PC-3 (cell line): Measurements from ENCODE around the gene CDKL4. TPM values are rescaled to one million over a fixed set of nuclear protein-coding genes. Genes with fewer than 3 reads are reported as not detected.
"Not testable (repeated sequence)": the region's sequence is repeated elsewhere in the genome, so short reads cannot be mapped to it uniquely, and the experiment has no call there.

Experiments
- ATAC-seq: fragments of 200-7000 bp; cut with Tn5 transposase; 2 replicates; pipeline ENCODE4 v1.9.1; 2020; ENCODE audit warnings: mild to moderate bottlenecking, moderate library complexity
- BruUV-seq: library from RNA; stranded (reverse); fragments of 400-500 nt; replicated peaks from 2 replicates; lab custom pipeline; 2021; lab: Mats Ljungman, UMichigan
- CTCF ChIA-PET: fragments of 300-600 bp; sonication (Branson Sonifier 250); formaldehyde crosslinking; loops from one replicate; lab custom pipeline; 2022; ENCODE audit warnings: antibody characterized with exemption; lab: Charles Lee
- POLR2A ChIA-PET: fragments of 300-600 bp; sonication (Branson Sonifier 250); formaldehyde crosslinking; loops from one replicate; lab custom pipeline; 2022; ENCODE audit warnings: antibody characterized with exemption; ENCODE audit not compliant: unreplicated experiment; lab: Charles Lee
- DNase-seq: peaks from one replicate; pipeline ENCODE4 v3.0.0-alpha.2; 2015
- H2AFZ ChIP-seq: fragments of 300-600 bp; sonication (generic); 2 replicates; pipeline ENCODE4 v1.6.0; 2016; ENCODE audit warnings: antibody characterized with exemption, low read length
- H3F3A ChIP-seq: fragments of 300-600 bp; sonication (generic); one replicate; pipeline ENCODE4 v1.6.0; 2017; ENCODE audit warnings: antibody characterized with exemption, low read length, control low read depth, mild to moderate bottlenecking; ENCODE audit not compliant: unreplicated experiment
- H3K27ac ChIP-seq: fragments of 300-600 bp; sonication (generic); 2 replicates; pipeline ENCODE4 v1.5.1; 2016; ENCODE audit warnings: mild to moderate bottlenecking, low read length
- H3K27me3 ChIP-seq: fragments of 300-600 bp; sonication (generic); 2 replicates; pipeline ENCODE4 v1.6.1; 2016; ENCODE audit warnings: low read length, mixed read lengths
- H3K36me3 ChIP-seq: fragments of 300-600 bp; sonication (generic); 2 replicates; pipeline ENCODE4 v1.6.1; 2016; ENCODE audit warnings: low read depth, mixed run types, low read length, mixed read lengths
- H3K4me1 ChIP-seq: fragments of 300-600 bp; sonication (generic); 2 replicates; pipeline ENCODE4 v1.5.1; 2016; ENCODE audit warnings: low read length; ENCODE audit not compliant: insufficient read depth
- H3K4me2 ChIP-seq: fragments of 300-600 bp; sonication (generic); 2 replicates; pipeline ENCODE4 v1.6.0; 2016; ENCODE audit warnings: low read length
- H3K4me3 ChIP-seq: fragments of 300-600 bp; sonication (generic); 2 replicates; pipeline ENCODE4 v1.5.1; 2016; ENCODE audit warnings: mild to moderate bottlenecking, low read length, mixed read lengths
- H3K79me2 ChIP-seq: fragments of 300-600 bp; sonication (generic); 2 replicates; pipeline ENCODE4 v1.6.1; 2017; ENCODE audit warnings: low read length, mixed read lengths
- H3K9ac ChIP-seq: fragments of 300-600 bp; sonication (generic); 2 replicates; pipeline ENCODE4 v1.6.0; 2016; ENCODE audit warnings: mild to moderate bottlenecking, low read length
- H3K9me2 ChIP-seq: fragments of 300-600 bp; sonication (generic); replicated peaks from 2 replicates; pipeline ENCODE4 v1.6.1; 2016; ENCODE audit warnings: mixed run types, low read length, mixed read lengths
- H3K9me3 ChIP-seq: fragments of 300-600 bp; sonication (generic); 2 replicates; pipeline ENCODE4 v1.6.1; 2016; ENCODE audit warnings: low read length, mixed read lengths
- H4K20me1 ChIP-seq: fragments of 300-600 bp; sonication (generic); 2 replicates; pipeline ENCODE4 v1.6.1; 2016; ENCODE audit warnings: low read length, mixed read lengths
- EZH2 ChIP-seq: fragments of 300-600 bp; sonication (generic); IDR thresholded peaks from one replicate; pipeline ENCODE4 v1.6.1; 2017; ENCODE audit warnings: antibody characterized with exemption, mild to moderate bottlenecking, low read length; ENCODE audit not compliant: unreplicated experiment
- EZH2phosphoT487 ChIP-seq: fragments of 300-600 bp; sonication (generic); IDR thresholded peaks from 2 replicates; pipeline ENCODE4 v1.6.1; 2018; ENCODE audit warnings: mild to moderate bottlenecking, antibody characterized with exemption, low read length, borderline replicate concordance
- intact Hi-C: fragments of 100-400 bp; cut with micrococcal nuclease; formaldehyde crosslinking; loops from 2 replicates; pipeline ENCODE4 v1.9.0; 2023
- total RNA-seq: library from RNA; depleted of rRNA; stranded (reverse); fragments of >200 nt; gene quantifications from 2 replicates; pipeline ENCODE4 v1.2.3, GENCODE V29; 2014
- TF ChIP-seq, protein P1 (sequence below): fragments of 300-600 bp; sonication (generic); conservative IDR thresholded peaks from 2 replicates; pipeline ENCODE4 v1.5.1; 2017; ENCODE audit warnings: antibody characterized with exemption, low read depth, mild to moderate bottlenecking, low read length

The CDKL4 gene
- total RNA-seq, 1 experiment from 2014 or later: 0.07 TPM

DNA sequence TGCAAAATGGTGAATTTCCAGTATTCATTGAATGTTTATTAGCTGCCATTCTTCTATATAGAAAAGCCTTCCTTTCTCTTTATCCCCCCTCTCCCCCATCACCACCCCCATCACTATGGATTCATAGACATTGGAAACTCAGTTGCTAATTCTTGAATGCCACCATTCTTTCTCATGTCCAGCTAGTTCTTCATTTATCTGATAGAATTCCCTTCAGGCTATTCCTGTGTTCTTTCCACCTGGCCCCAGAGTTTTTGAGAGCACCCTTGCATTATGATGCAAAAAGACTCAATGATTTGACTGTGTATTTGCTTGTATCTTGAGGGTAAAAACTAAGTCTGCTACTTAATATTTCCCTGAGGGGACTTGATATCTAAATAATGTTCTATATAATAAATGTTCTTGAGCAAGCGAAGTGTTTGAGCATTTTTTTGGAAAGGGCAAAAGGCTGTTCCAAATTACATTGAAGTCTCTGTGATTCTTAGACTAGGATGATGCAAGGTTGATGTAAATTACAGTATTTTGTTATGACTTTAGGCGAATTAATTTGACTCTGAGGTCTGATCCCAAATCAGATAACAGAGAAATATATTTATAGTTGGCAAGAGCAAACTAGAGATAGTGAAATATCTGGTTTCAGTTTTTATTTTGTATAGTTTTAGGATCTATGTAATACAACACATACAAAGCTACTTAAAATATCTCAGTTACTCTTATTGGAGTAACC lies 104.1 kb downstream of the CDKL4 start:
- Histone ChIP-seq H2AFZ (no peak overlapping the region), H3K27me3 (no peaks in the 10 kb centered on the region), H3K4me3 (no peak overlapping the region), H3K27ac (no peak overlapping the region), H3K9me2 (no peaks in the 10 kb centered on the region), H3K36me3 (no peaks in the 10 kb centered on the region), H4K20me1 (no peaks in the 10 kb centered on the region), H3K4me2 (no peak overlapping the region), H3K4me1 (peaks cover 15% of the 10 kb centered on the region), H3K79me2 (no peaks in the 10 kb centered on the region), H3K9ac (no peak overlapping the region), H3F3A (no peaks in the 10 kb centered on the region), H3K9me3 (no peaks in the 10 kb centered on the region)
- intact Hi-C loops: no loop called here
- no peak for DNase-seq
- BruUV-seq: no TSS peak
- TF ChIP-seq EZH2phosphoT487 (no peak), EZH2 (no peak)
- TF ChIP-seq, protein P1, sequence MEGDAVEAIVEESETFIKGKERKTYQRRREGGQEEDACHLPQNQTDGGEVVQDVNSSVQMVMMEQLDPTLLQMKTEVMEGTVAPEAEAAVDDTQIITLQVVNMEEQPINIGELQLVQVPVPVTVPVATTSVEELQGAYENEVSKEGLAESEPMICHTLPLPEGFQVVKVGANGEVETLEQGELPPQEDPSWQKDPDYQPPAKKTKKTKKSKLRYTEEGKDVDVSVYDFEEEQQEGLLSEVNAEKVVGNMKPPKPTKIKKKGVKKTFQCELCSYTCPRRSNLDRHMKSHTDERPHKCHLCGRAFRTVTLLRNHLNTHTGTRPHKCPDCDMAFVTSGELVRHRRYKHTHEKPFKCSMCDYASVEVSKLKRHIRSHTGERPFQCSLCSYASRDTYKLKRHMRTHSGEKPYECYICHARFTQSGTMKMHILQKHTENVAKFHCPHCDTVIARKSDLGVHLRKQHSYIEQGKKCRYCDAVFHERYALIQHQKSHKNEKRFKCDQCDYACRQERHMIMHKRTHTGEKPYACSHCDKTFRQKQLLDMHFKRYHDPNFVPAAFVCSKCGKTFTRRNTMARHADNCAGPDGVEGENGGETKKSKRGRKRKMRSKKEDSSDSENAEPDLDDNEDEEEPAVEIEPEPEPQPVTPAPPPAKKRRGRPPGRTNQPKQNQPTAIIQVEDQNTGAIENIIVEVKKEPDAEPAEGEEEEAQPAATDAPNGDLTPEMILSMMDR: no peak
- ATAC-seq: no peak
- CTCF ChIA-PET: no interaction called here
- POLR2A ChIA-PET: no interaction called here

DNA sequence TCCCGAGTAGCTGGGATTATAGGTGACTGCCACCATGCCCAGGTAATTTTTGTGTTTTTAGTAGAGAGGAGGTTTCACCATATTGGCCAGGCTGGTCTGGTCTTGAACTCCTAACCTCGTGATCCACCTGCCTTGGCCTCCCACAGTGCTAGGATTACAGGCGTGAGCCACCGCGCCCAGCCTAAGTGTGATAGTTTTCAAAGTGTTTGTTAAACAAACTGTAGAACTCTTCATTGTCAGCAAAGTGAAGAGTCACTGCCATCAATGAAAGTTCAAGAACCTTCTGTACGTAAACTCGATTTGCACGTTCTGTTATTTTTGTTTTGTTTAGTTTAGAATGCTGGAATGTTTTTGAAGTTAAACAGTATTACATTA lies 104.9 kb downstream of the CDKL4 start:
- DNase-seq (no peak), ATAC-seq (no peak)
- Histone ChIP-seq H3K9me3 (no peaks in the 10 kb centered on the region), H3K4me1 (peaks cover 15% of the 10 kb centered on the region), H3K27me3 (no peaks in the 10 kb centered on the region), H3K79me2 (no peaks in the 10 kb centered on the region), H3K36me3 (no peaks in the 10 kb centered on the region), H2AFZ (no peak overlapping the region), H3K9ac (no peak overlapping the region), H3F3A (no peaks in the 10 kb centered on the region), H3K27ac (no peak overlapping the region), H3K9me2 (no peaks in the 10 kb centered on the region), H4K20me1 (no peaks in the 10 kb centered on the region), H3K4me2 (no peak overlapping the region), H3K4me3 (no peak overlapping the region)
- intact Hi-C loops: no loop called here
- TF ChIP-seq EZH2: no peak
- TF ChIP-seq EZH2phosphoT487: no peak
- TF ChIP-seq, protein P1: no peak
- CTCF ChIA-PET: no interaction called here
- BruUV-seq: no TSS peak
- POLR2A ChIA-PET: no interaction called here

GRCh38 chr2:39138187-39138836 lies 105.5 kb downstream of the CDKL4 start:
- H3F3A ChIP-seq, H3K27me3 ChIP-seq, H3K9me3 ChIP-seq, H3K27ac ChIP-seq, H3K4me2 ChIP-seq, H3K79me2 ChIP-seq, DNase-seq, ATAC-seq, H3K36me3 ChIP-seq, intact Hi-C loops, POLR2A ChIA-PET, H4K20me1 ChIP-seq, BruUV-seq, CTCF ChIA-PET, H3K9ac ChIP-seq, H2AFZ ChIP-seq, H3K9me2 ChIP-seq, H3K4me3 ChIP-seq: not testable (repeated sequence)
- H3K4me1 ChIP-seq: peaks cover 15% of the 10 kb centered on the region
